GM19193 (cell line): Measurements from ENCODE around the gene CARD11.

Experiments
- POLR2A ChIP-seq: IDR thresholded peaks from 4 replicates; pipeline ENCODE4 v1.6.1; 2011; ENCODE audit not compliant: insufficient read depth, insufficient read length; ENCODE audit errors: extremely low read depth

CARD11 gene

GRCh38 chr7:3034591-3035150 lies 9.0 kb downstream of the CARD11 start:
- TF ChIP-seq POLR2A: no peak

GRCh38 chr7:3033581-3033980 lies 10.1 kb downstream of the CARD11 start:
- no peak for TF ChIP-seq POLR2A

GRCh38 chr7:3033136-3033535 lies 10.5 kb downstream of the CARD11 start:
- TF ChIP-seq POLR2A: no peak

- no peak for TF ChIP-seq POLR2A
These were observed 11.4 kb downstream of the CARD11 start for GRCh38 chr7:3032256-3032655.

- TF ChIP-seq POLR2A: no peak
These were observed 14.5 kb downstream of the CARD11 start for GRCh38 chr7:3029138-3029537.

- no peak for TF ChIP-seq POLR2A
These were observed 14.9 kb downstream of the CARD11 start for GRCh38 chr7:3028758-3029093.

- TF ChIP-seq POLR2A: no peak
These were observed 15.5 kb downstream of the CARD11 start for GRCh38 chr7:3028071-3028757.

GRCh38 chr7:3027005-3027845 lies 16.4 kb downstream of the CARD11 start:
- TF ChIP-seq POLR2A: no peak

- TF ChIP-seq POLR2A: no peak
These were observed 18.1 kb downstream of the CARD11 start for GRCh38 chr7:3025616-3026015.

- no peak for TF ChIP-seq POLR2A
These were observed 21.8 kb downstream of the CARD11 start for GRCh38 chr7:3021825-3022224.

- no peak for TF ChIP-seq POLR2A
These were observed 23.3 kb downstream of the CARD11 start for GRCh38 chr7:3020416-3020815.

GRCh38 chr7:3019801-3020200 lies 23.9 kb downstream of the CARD11 start:
- TF ChIP-seq POLR2A: no peak

GRCh38 chr7:3013975-3014792 lies 29.5 kb downstream of the CARD11 start:
- no peak for TF ChIP-seq POLR2A

- TF ChIP-seq POLR2A: no peak
These were observed 32.3 kb downstream of the CARD11 start for GRCh38 chr7:3011211-3011852.

GRCh38 chr7:3010161-3010560 lies 33.5 kb downstream of the CARD11 start:
- TF ChIP-seq POLR2A: no peak
